SK-N-SH (cell line): ENCODE results near the gene COL4A6. TPM values are rescaled to one million over a fixed set of nuclear protein-coding genes. Genes with fewer than 3 reads are reported as not detected.

Experiments
- CTCF ChIA-PET: fragments of 300-600, 350-600 bp; formaldehyde crosslinking; extraction: SDS; loops from one replicate; lab custom pipeline; 2021; lab: Yijun Ruan, JAX
- POLR2A ChIA-PET: fragments of 350-600 bp; sonication (Branson Sonifier 250); formaldehyde crosslinking; extraction: SDS; loops from one replicate; lab custom pipeline; 2020; ENCODE audit warnings: antibody characterized with exemption, inconsistent platforms; lab: Yijun Ruan, JAX
- DNase-seq: peaks from one replicate; pipeline ENCODE4 v3.0.0; 2012
- H2AFZ ChIP-seq: fragments of 200-600 bp; sonication (generic); 2 replicates; pipeline ENCODE4 v1.8.1; 2016; ENCODE audit warnings: antibody characterized with exemption, mild to moderate bottlenecking, low read depth
- H3F3A ChIP-seq: fragments of 200-600 bp; sonication (generic); replicated peaks from 2 replicates; pipeline ENCODE3; 2016; ENCODE audit warnings: antibody characterized with exemption, mild to moderate bottlenecking; ENCODE audit not compliant: insufficient read depth
- H3K27ac ChIP-seq, 2 experiments: fragments of 200-500 bp in 1 of 2; fragments of 200-600 bp in 1 of 2; sonication (Bioruptor generic) in 1 of 2; sonication (generic), shearing (Covaris generic) in 1 of 2; 2 replicates each; pipeline versions ENCODE4 v1.5.1 to v1.6.1; 2014 to 2016; ENCODE audit warnings: low read depth in 2 of 2, inconsistent platforms in 1 of 2, low read length in 1 of 2, mild to moderate bottlenecking in 1 of 2, mixed read lengths in 1 of 2
- H3K27me3 ChIP-seq: fragments of 200-600 bp; sonication (generic), shearing (Covaris generic); 2 replicates; pipeline ENCODE4 v1.6.1; 2016; ENCODE audit warnings: mixed run types; ENCODE audit not compliant: insufficient read depth
- H3K36me3 ChIP-seq, 2 experiments: fragments of 200-500 bp in 1 of 2; fragments of 200-600 bp in 1 of 2; sonication (Bioruptor generic) in 1 of 2; sonication (generic) in 1 of 2; replicated peaks in 1 of 2; 2 replicates each; pipeline versions ENCODE3 to v1.5.1; 2014 to 2016; ENCODE audit warnings: low read length in 1 of 2, mild to moderate bottlenecking in 1 of 2; ENCODE audit not compliant: insufficient read depth in 2 of 2, control insufficient read depth in 1 of 2
- H3K4me1 ChIP-seq, 2 experiments: fragments of 200-500 bp in 1 of 2; fragments of 200-600 bp in 1 of 2; sonication (Bioruptor generic) in 1 of 2; sonication (generic), shearing (Covaris generic) in 1 of 2; 2 replicates each; pipeline versions ENCODE4 v1.5.1 to v1.6.1; 2014 to 2016; ENCODE audit warnings: low read depth in 1 of 2, low read length in 1 of 2, mixed run types in 1 of 2; ENCODE audit not compliant: insufficient read depth in 2 of 2, control insufficient read depth in 1 of 2
- H3K4me2 ChIP-seq: fragments of 200-600 bp; sonication (generic), shearing (Covaris generic); 2 replicates; pipeline ENCODE4 v1.6.1; 2017; ENCODE audit warnings: mixed run types
- H3K4me3 ChIP-seq, 2 experiments: fragments of 200-500 bp in 1 of 2; fragments of 200-600 bp in 1 of 2; sonication (Bioruptor generic) in 1 of 2; sonication (generic), shearing (Covaris generic) in 1 of 2; 2 replicates each; pipeline versions ENCODE4 v1.5.1 to v1.8.1; 2014 to 2016; ENCODE audit warnings: low read depth in 2 of 2, inconsistent platforms in 1 of 2, low read length in 1 of 2, mild to moderate bottlenecking in 1 of 2, mixed read lengths in 1 of 2, moderate library complexity in 1 of 2
- H3K79me2 ChIP-seq: fragments of 200-600 bp; sonication (generic); 2 replicates; pipeline ENCODE4 v1.8.1; 2017; ENCODE audit warnings: mild to moderate bottlenecking; ENCODE audit not compliant: insufficient read depth
- H3K9ac ChIP-seq: fragments of 200-600 bp; sonication (generic); 2 replicates; pipeline ENCODE4 v1.6.1; 2017; ENCODE audit warnings: mixed run types
- H3K9me2 ChIP-seq: fragments of 200-600 bp; sonication (generic); 2 replicates; pipeline ENCODE4 v1.6.1; 2017; ENCODE audit warnings: mixed run types
- H3K9me3 ChIP-seq: fragments of 200-600 bp; sonication (generic); 2 replicates; pipeline ENCODE4 v1.6.1; 2017; ENCODE audit warnings: mixed run types, mild to moderate bottlenecking, moderate library complexity
- H4K20me1 ChIP-seq: fragments of 200-600 bp; sonication (generic); 2 replicates; pipeline ENCODE4 v1.6.1; 2017; ENCODE audit warnings: mild to moderate bottlenecking, mixed run types; ENCODE audit not compliant: insufficient read depth
- CHD2 ChIP-seq: fragments of 150-350 bp; IDR thresholded peaks from 2 replicates; pipeline ENCODE4 v1.6.1; 2018; ENCODE audit warnings: low read length; ENCODE audit not compliant: partially characterized antibody
- CTCF ChIP-seq: fragments of 200-600 bp; sonication (generic); IDR thresholded peaks from 2 replicates; pipeline ENCODE4 v1.6.1; 2017; ENCODE audit warnings: antibody characterized with exemption, mild to moderate bottlenecking, moderate library complexity
- ELF1 ChIP-seq: IDR thresholded peaks from 2 replicates; pipeline ENCODE4 v1.4.0; 2012
- EZH2phosphoT487 ChIP-seq: fragments of 200-600 bp; sonication (generic); IDR thresholded peaks from 2 replicates; pipeline ENCODE4 v1.6.1; 2017; ENCODE audit warnings: low read depth, mixed run types, mild to moderate bottlenecking, antibody characterized with exemption, moderate library complexity, borderline replicate concordance
- FOXJ3 ChIP-seq: sonication (generic); formaldehyde crosslinking; IDR thresholded peaks from 2 replicates; pipeline ENCODE4 v1.5.1; 2020; ENCODE audit warnings: mild to moderate bottlenecking, missing genetic modification reagents
- MAX ChIP-seq: IDR thresholded peaks from 2 replicates; pipeline ENCODE4 v1.4.0; 2012; ENCODE audit warnings: low read depth
- MEF2A ChIP-seq: IDR thresholded peaks from 2 replicates; pipeline ENCODE4 v1.4.0; 2012; ENCODE audit warnings: low read depth, borderline replicate concordance
- MXI1 ChIP-seq: IDR thresholded peaks from 2 replicates; pipeline ENCODE4 v1.6.1; 2012; ENCODE audit warnings: mild to moderate bottlenecking, low read depth, low read length, improper control_type of control experiment
- NRF1 ChIP-seq: IDR thresholded peaks from 2 replicates; pipeline ENCODE4 v1.6.1; 2012; ENCODE audit warnings: low read depth, mild to moderate bottlenecking, low read length
- POLR2AphosphoS5 ChIP-seq: IDR thresholded peaks from 2 replicates; pipeline ENCODE4 v1.6.1; 2012; ENCODE audit warnings: low read depth, low read length
- RAD21 ChIP-seq: IDR thresholded peaks from 2 replicates; pipeline ENCODE4 v1.6.1; 2012; ENCODE audit warnings: mild to moderate bottlenecking, low read length
- RCOR1 ChIP-seq: fragments of 150-350 bp; IDR thresholded peaks from 2 replicates; pipeline ENCODE4 v1.6.1; 2017; ENCODE audit warnings: antibody characterized with exemption, low read length
- RFX5 ChIP-seq: IDR thresholded peaks from 2 replicates; pipeline ENCODE4 v1.6.1; 2012; ENCODE audit warnings: mild to moderate bottlenecking, improper control_type of control experiment, low read length
- RXRA ChIP-seq: IDR thresholded peaks from 2 replicates; pipeline ENCODE4 v1.4.0; 2012; ENCODE audit warnings: low read depth, mild to moderate bottlenecking, borderline replicate concordance
- SIN3A ChIP-seq: IDR thresholded peaks from 2 replicates; pipeline ENCODE4 v1.6.1; 2012; ENCODE audit warnings: low read depth, mild to moderate bottlenecking, low read length, moderate library complexity, borderline replicate concordance
- SMC3 ChIP-seq: IDR thresholded peaks from 2 replicates; pipeline ENCODE4 v1.6.1; 2012; ENCODE audit warnings: low read depth, low read length, improper control_type of control experiment
- TCF12 ChIP-seq: IDR thresholded peaks from 2 replicates; pipeline ENCODE4 v1.4.0; 2012
- USF1 ChIP-seq: IDR thresholded peaks from 2 replicates; pipeline ENCODE4 v1.4.0; 2012; ENCODE audit warnings: low read depth, borderline replicate concordance
- WGBS: methylation state at CpG from one replicate; pipeline ENCODE4 v1.1.6; 2017; ENCODE audit warnings: low lambda C conversion rate; 5-methylcytosine and 5-hydroxymethylcytosine counted together
- polyA plus RNA-seq, 3 experiments: library from polyadenylated mRNA; depleted of rRNA; stranded (reverse); fragments of >200 nt; gene quantifications; 2 replicates each; pipeline ENCODE4 v1.2.3, GENCODE V29; 2012

Gene COL4A6
- polyA plus RNA-seq, 1 of the 3 experiments (the other 2 are of a cell fraction), result not detected

GRCh38 chrX:108122748-108123147 lies 315.5 kb downstream of the COL4A6 start:
- H3K4me3 ChIP-seq, result no peak overlapping the region
- DNase-seq, result no peak
- no peaks in the 10 kb centered on the region for H3F3A ChIP-seq
- H3K36me3 ChIP-seq, result no peaks in the 10 kb centered on the region
- no peak overlapping the region for H3K9ac ChIP-seq
- no peaks in the 10 kb centered on the region for H4K20me1 ChIP-seq
- H3K27me3 ChIP-seq, result no peaks in the 10 kb centered on the region
- H3K9me2 ChIP-seq, result no peaks in the 10 kb centered on the region
- ChIA-PET CTCF (no interaction called here), POLR2A (no interaction called here)
- peak overlapping the region in 1 of 2 experiments; percentile 40; a peak in 2 of 4 replicates for H3K27ac ChIP-seq
- TF ChIP-seq RXRA (no peak), TCF12 (no peak), MAX (no peak), POLR2AphosphoS5 (no peak), RFX5 (no peak), SMC3 (no peak), EZH2phosphoT487 (no peak), NRF1 (no peak), CTCF (no peak), MEF2A (no peak)
- no peaks in the 10 kb centered on the region for H3K79me2 ChIP-seq
- WGBS, result 60% methylated on average over 2 of the region's 2 CpGs
- H2AFZ ChIP-seq, result no peak overlapping the region
- peaks cover 0 to 2% of the 10 kb centered on the region in 2 experiments; a peak in 1 of 4 replicates for H3K4me1 ChIP-seq
- H3K4me2 ChIP-seq, result no peak overlapping the region
- H3K9me3 ChIP-seq, result no peaks in the 10 kb centered on the region

DNA sequence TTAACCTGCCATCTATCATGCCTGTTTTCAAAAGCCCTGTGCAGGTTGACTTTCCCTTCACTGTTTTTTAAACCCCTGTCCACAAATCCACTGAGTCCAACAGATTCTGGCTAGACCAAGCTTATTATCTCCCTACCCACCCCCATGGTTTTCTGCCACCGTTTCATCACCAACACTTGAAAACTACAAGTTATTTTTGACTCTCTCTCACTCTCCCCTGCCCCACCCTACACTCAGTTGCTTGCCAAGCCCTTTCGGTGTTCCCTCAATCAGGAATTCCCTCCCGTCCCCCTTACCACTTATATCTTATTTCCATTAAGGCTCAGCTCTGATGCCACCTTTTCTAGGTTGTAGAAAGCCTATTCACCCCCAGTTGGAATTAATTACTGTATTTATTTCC lies 316.9 kb downstream of the COL4A6 start:
- H3K79me2 ChIP-seq, result no peaks in the 10 kb centered on the region
- H3K27me3 ChIP-seq, result no peaks in the 10 kb centered on the region
- DNase-seq, result no peak
- WGBS, result 33% methylated on average over 3 of the region's 3 CpGs
- no peaks in the 10 kb centered on the region for H3K36me3 ChIP-seq
- H2AFZ ChIP-seq, result no peak overlapping the region
- H3K9me3 ChIP-seq, result no peaks in the 10 kb centered on the region
- H3K9ac ChIP-seq, result no peak overlapping the region
- no peak overlapping the region for H3K27ac ChIP-seq
- H3F3A ChIP-seq, result no peaks in the 10 kb centered on the region
- peaks cover 0 to 2% of the 10 kb centered on the region in 2 experiments; a peak in 1 of 4 replicates for H3K4me1 ChIP-seq
- no peak overlapping the region for H3K4me2 ChIP-seq
- TF ChIP-seq RCOR1 (no peak), RAD21 (no peak), POLR2AphosphoS5 (no peak), MXI1 (no peak), SMC3 (no peak), MEF2A (no peak), SIN3A (no peak), RFX5 (no peak), CHD2 (no peak), ELF1 (no peak), USF1 (no peak), FOXJ3 (CRISPR knock-in tag) (no peak), TCF12 (no peak)
- no peaks in the 10 kb centered on the region for H3K9me2 ChIP-seq
- CTCF ChIA-PET, result interaction anchor here (0.7 to 2.2 kb wide), 2 partner anchors 15 to 17 kb away, joined by 3 to 6 read pairs; no protein-coding TSS in a partner anchor
- H3K4me3 ChIP-seq, result no peak overlapping the region
- POLR2A ChIA-PET, result no interaction called here
- H4K20me1 ChIP-seq, result no peaks in the 10 kb centered on the region
